Smooth muscle cell (in vitro differentiated cells): ENCODE data around the gene GPD1. TPM values are rescaled to one million over a fixed set of nuclear protein-coding genes. Genes with fewer than 3 reads are reported as not detected.

Experiments used
- DNase-seq: peaks from one replicate; lab custom pipeline; 2025; ENCODE audit not compliant: unreplicated experiment; lab: John Stamatoyannopoulos, UW
- H2AFZ ChIP-seq: fragments of 200-600 bp; sonication (generic); 2 replicates; pipeline ENCODE4 v1.6.0; 2016; ENCODE audit warnings: antibody characterized with exemption, low read depth, mild to moderate bottlenecking
- H3F3A ChIP-seq: fragments of 200-600 bp; sonication (generic); 2 replicates; pipeline ENCODE4 v1.6.0; 2017; ENCODE audit warnings: antibody characterized with exemption, low read depth
- H3K27ac ChIP-seq: fragments of 200-600 bp; sonication (generic); 2 replicates; pipeline ENCODE4 v1.5.1; 2016; ENCODE audit warnings: low read depth, mild to moderate bottlenecking
- H3K27me3 ChIP-seq: fragments of 200-600 bp; sonication (generic); 2 replicates; pipeline ENCODE4 v1.6.1; 2016; ENCODE audit warnings: low read depth, mild to moderate bottlenecking
- H3K36me3 ChIP-seq: fragments of 200-600 bp; sonication (generic); 2 replicates; pipeline ENCODE4 v1.5.1; 2016; ENCODE audit warnings: low read depth
- H3K4me1 ChIP-seq: fragments of 200-600 bp; sonication (generic); 2 replicates; pipeline ENCODE4 v1.5.1; 2016; ENCODE audit warnings: low read depth
- H3K4me2 ChIP-seq: fragments of 200-600 bp; sonication (generic); 2 replicates; pipeline ENCODE4 v1.6.0; 2016; ENCODE audit warnings: mild to moderate bottlenecking
- H3K4me3 ChIP-seq: fragments of 200-600 bp; sonication (generic); 2 replicates; pipeline ENCODE4 v1.5.1; 2016; ENCODE audit warnings: mild to moderate bottlenecking
- H3K79me2 ChIP-seq: fragments of 200-600 bp; sonication (generic); 2 replicates; pipeline ENCODE4 v1.6.0; 2016; ENCODE audit warnings: low read depth, mild to moderate bottlenecking
- H3K9ac ChIP-seq: fragments of 200-600 bp; sonication (generic); 2 replicates; pipeline ENCODE4 v1.6.0; 2016; ENCODE audit warnings: low read depth
- H3K9me3 ChIP-seq: fragments of 200-600 bp; sonication (generic); replicated peaks from 2 replicates; pipeline ENCODE4 v1.5.1; 2016; ENCODE audit warnings: low read depth
- H4K20me1 ChIP-seq: fragments of 200-600 bp; sonication (generic); 2 replicates; pipeline ENCODE4 v1.6.0; 2016; ENCODE audit warnings: low read depth
- WGBS: methylation state at CpG from one replicate; pipeline ENCODE4 v1.1.7; 2016; ENCODE audit warnings: low lambda C conversion rate; 5-methylcytosine and 5-hydroxymethylcytosine counted together
- polyA plus RNA-seq: library from polyadenylated mRNA; unstranded; fragments of >200 nt; fragmentation: Nextera tagmentation; extraction: Ambion mirVana; gene quantifications from 2 replicates; pipeline ENCODE4 v1.2.1, GENCODE V29; 2016
- total RNA-seq: library from RNA; depleted of rRNA; stranded (reverse); fragments of >200 nt; gene quantifications from 2 replicates; pipeline ENCODE4 v1.2.3, GENCODE V29; 2014
- TF ChIP-seq, protein P1 (sequence below): fragments of 200-600 bp; sonication (generic); IDR thresholded peaks from 2 replicates; pipeline ENCODE4 v1.5.1; 2017; ENCODE audit warnings: borderline replicate concordance, mild to moderate bottlenecking, antibody characterized with exemption; ENCODE audit not compliant: insufficient read depth, poor library complexity, severe bottlenecking

Gene GPD1
- total and polyA plus RNA-seq, 2 experiments from 2014 or later, result 0.24 TPM; not detected in 1

DNA sequence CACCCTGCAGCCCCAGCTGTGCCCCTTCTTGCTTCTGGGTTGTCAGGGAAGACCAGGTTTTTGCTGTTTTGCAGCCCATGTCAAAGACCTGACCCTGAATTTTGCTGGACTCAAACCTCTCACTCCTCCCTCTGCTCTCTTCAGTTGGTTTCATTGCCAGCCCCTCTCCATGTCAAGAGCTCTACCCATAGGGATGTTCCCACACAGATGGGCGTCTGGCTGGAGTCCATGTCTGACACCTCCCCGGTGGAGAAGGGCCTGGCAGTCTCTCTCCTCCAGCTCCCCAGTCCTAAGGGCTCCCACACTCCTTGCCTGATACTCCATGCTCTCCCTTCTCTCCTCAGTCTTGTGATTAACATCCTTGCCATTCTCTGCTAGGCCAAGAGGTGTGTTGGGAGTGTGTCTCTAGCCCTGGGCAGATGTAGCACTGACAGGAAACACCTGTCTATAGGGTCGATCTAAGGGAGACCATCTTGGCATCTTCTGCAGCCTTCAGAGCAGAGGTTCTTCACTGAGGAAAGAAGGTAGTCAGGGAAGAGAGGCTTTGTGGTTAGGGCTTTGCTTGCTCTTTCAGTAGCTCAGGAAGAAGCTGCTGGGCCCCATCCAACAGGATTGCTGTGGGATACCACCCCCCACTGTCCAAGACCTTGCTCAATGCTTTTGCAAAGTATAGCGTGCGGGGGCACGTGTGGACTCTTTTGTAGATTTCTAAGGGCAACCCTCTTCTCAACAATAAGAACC, 41.7 kb upstream of the GPD1 start:
- Histone ChIP-seq H3K27ac (no peak overlapping the region), H3K79me2 (no peaks in the 10 kb centered on the region), H3K4me2 (no peak overlapping the region), H3F3A (no peaks in the 10 kb centered on the region), H4K20me1 (no peaks in the 10 kb centered on the region), H3K36me3 (no peaks in the 10 kb centered on the region), H3K9ac (no peak overlapping the region), H3K9me3 (no peaks in the 10 kb centered on the region), H3K27me3 (peaks cover 13% of the 10 kb centered on the region), H3K4me3 (no peak overlapping the region), H3K4me1 (no peaks in the 10 kb centered on the region), H2AFZ (no peak overlapping the region)
- TF ChIP-seq, protein P1, sequence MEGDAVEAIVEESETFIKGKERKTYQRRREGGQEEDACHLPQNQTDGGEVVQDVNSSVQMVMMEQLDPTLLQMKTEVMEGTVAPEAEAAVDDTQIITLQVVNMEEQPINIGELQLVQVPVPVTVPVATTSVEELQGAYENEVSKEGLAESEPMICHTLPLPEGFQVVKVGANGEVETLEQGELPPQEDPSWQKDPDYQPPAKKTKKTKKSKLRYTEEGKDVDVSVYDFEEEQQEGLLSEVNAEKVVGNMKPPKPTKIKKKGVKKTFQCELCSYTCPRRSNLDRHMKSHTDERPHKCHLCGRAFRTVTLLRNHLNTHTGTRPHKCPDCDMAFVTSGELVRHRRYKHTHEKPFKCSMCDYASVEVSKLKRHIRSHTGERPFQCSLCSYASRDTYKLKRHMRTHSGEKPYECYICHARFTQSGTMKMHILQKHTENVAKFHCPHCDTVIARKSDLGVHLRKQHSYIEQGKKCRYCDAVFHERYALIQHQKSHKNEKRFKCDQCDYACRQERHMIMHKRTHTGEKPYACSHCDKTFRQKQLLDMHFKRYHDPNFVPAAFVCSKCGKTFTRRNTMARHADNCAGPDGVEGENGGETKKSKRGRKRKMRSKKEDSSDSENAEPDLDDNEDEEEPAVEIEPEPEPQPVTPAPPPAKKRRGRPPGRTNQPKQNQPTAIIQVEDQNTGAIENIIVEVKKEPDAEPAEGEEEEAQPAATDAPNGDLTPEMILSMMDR, result no peak
- DNase-seq, result no peak
- WGBS, result 81% methylated on average over 6 of the region's 6 CpGs

DNA sequence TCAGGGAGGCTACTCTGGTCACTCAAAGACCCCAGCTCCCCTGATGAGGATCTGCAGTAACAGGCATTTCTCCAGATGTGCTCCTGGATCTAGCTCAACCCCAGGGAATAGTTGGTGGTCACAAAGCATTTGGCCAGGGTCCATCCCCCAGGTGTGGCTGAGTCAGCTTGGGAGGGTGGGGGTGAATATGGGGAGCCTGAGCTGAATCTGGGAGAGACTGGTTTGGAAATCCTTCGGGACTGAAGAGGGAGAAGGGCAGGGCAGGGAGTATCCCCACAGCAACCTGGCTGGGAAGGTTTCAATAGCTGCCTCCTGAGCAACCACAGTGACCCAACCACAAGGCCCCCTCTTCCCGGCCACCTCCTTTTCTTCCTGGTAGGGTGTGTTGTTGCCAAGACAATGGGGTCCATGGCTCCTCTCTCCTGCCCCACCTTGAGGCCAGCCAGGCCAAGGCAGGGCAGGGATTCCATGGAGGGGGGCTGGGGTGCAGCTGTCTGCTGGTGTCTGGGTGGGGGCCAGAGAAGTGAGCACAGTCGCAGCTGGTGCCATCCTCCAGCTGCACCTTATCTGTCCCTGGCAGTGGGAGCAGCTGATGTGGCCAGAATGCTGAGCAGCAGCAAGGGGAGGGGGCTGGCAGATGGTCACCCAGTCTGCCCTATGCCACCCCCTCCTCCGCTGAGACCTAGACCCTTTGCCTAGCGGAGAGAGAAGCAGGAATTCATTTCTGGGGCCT, 40.9 kb upstream of the GPD1 start:
- no peak for DNase-seq
- Histone ChIP-seq H3K9me3 (no peaks in the 10 kb centered on the region), H4K20me1 (no peaks in the 10 kb centered on the region), H3K4me3 (no peak overlapping the region), H2AFZ (no peak overlapping the region), H3K27me3 (peaks cover 11% of the 10 kb centered on the region), H3F3A (no peaks in the 10 kb centered on the region), H3K27ac (no peak overlapping the region), H3K4me2 (no peak overlapping the region), H3K9ac (no peak overlapping the region), H3K79me2 (no peaks in the 10 kb centered on the region), H3K4me1 (no peaks in the 10 kb centered on the region), H3K36me3 (no peaks in the 10 kb centered on the region)
- TF ChIP-seq, protein P1, result no peak
- 84% methylated on average over 5 of the region's 5 CpGs for WGBS

DNA sequence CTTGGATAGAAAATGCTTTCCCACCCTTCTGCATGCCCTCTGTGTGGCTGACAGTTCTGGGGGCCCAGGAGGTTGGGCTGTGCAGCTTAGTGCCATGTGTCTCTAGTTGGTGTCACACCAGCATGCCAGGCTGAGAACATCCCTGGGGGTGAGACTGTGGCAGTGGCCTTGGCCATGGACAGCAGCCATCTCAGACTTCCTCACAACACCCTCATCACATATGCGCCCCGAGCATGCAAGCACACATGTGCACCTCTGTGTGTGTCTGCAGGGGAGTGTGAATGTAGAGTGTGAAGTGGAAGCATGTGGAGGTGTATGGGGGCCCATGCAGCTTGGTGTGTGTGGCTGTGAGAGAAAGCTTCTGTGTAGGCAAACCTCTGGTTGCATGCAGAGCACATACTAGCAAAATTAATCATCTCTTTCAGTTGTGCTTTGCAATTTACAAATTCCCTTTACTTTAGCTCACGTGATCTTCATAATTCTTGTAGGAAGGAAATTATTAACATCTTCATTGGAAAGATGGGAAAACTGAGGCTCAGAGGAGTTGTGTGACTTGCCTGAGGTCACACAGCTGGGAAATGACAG, 38.0 kb upstream of the GPD1 start:
- peaks cover 4% of the 10 kb centered on the region for H3K27me3 ChIP-seq
- no peak overlapping the region for H3K4me2 ChIP-seq
- H3K27ac ChIP-seq, result no peak overlapping the region
- no peaks in the 10 kb centered on the region for H3K4me1 ChIP-seq
- H4K20me1 ChIP-seq, result no peaks in the 10 kb centered on the region
- no peak overlapping the region for H3K9ac ChIP-seq
- TF ChIP-seq, protein P1, result no peak
- H2AFZ ChIP-seq, result no peak overlapping the region
- no peaks in the 10 kb centered on the region for H3F3A ChIP-seq
- no peaks in the 10 kb centered on the region for H3K9me3 ChIP-seq
- WGBS, result 92% methylated on average over 3 of the region's 3 CpGs
- DNase-seq, result no peak
- no peaks in the 10 kb centered on the region for H3K79me2 ChIP-seq
- no peak overlapping the region for H3K4me3 ChIP-seq
- no peaks in the 10 kb centered on the region for H3K36me3 ChIP-seq
